IPS-15b (cell line): ENCODE results near the gene MARF1.
"Not testable (repeated sequence)": the region's sequence is repeated elsewhere in the genome, so short reads cannot be mapped to it uniquely, and the experiment has no call there.

Source experiments
- H3K27me3 ChIP-seq: one replicate; pipeline ENCODE4 v1.6.1; 2013; ENCODE audit warnings: low read length; ENCODE audit not compliant: control insufficient read depth, insufficient read depth
- H3K36me3 ChIP-seq: one replicate; pipeline ENCODE4 v1.6.1; 2013; ENCODE audit warnings: low read length; ENCODE audit not compliant: control insufficient read depth, insufficient read depth
- H3K4me1 ChIP-seq: one replicate; pipeline ENCODE4 v1.6.1; 2013; ENCODE audit warnings: mild to moderate bottlenecking, low read length; ENCODE audit not compliant: control insufficient read depth, insufficient read depth
- H3K4me3 ChIP-seq: one replicate; pipeline ENCODE4 v1.5.1; 2013; ENCODE audit warnings: low read depth, low read length
- H3K9ac ChIP-seq: one replicate; pipeline ENCODE4 v1.6.1; 2013; ENCODE audit warnings: low read depth, mild to moderate bottlenecking, low read length
- H3K9me3 ChIP-seq: one replicate; pipeline ENCODE4 v1.6.1; 2013; ENCODE audit warnings: mild to moderate bottlenecking, low read length; ENCODE audit not compliant: control insufficient read depth, insufficient read depth

MARF1 gene

GRCh38 chr16:15650698-15651171, 7.8 kb upstream of the MARF1 start:
- Histone ChIP-seq H3K27me3 (no peaks in the 10 kb centered on the region), H3K9ac (peak overlapping the region; percentile 60), H3K9me3 (no peaks in the 10 kb centered on the region), H3K4me1 (peaks cover 2% of the 10 kb centered on the region), H3K36me3 (no peaks in the 10 kb centered on the region), H3K4me3 (peak overlapping the region; percentile 97)

- peaks cover 2% of the 10 kb centered on the region for H3K4me1 ChIP-seq
- no peaks in the 10 kb centered on the region for H3K27me3 ChIP-seq
- H3K36me3 ChIP-seq: no peaks in the 10 kb centered on the region
- H3K9ac ChIP-seq: peak within 1 kb of the TSS; percentile 60
- peak within 1 kb of the TSS; percentile 97 for H3K4me3 ChIP-seq
- no peaks in the 10 kb centered on the region for H3K9me3 ChIP-seq
Measured at GRCh38 chr16:15650019-15650697, 7.2 kb upstream of the MARF1 start, which contains the start of gene NDE1. Gene NDE1, plus strand, starts transcription at chr16:15650245. Its CDS starts 14,534 bp downstream, at chr16:15664779.

GRCh38 chr16:15649727-15650018, 6.7 kb upstream of the MARF1 start:
- Histone ChIP-seq H3K9me3 (no peaks in the 10 kb centered on the region), H3K9ac (no peak overlapping the region), H3K27me3 (no peaks in the 10 kb centered on the region), H3K36me3 (no peaks in the 10 kb centered on the region), H3K4me1 (peaks cover 2% of the 10 kb centered on the region), H3K4me3 (peak overlapping the region; percentile 65)

- peak overlapping the region; percentile 65 for H3K4me3 ChIP-seq
- H3K9ac ChIP-seq, H3K9me3 ChIP-seq, H3K27me3 ChIP-seq, H3K36me3 ChIP-seq, H3K4me1 ChIP-seq: not testable (repeated sequence)
Measured at GRCh38 chr16:15649311-15649710, 6.4 kb upstream of the MARF1 start.

GRCh38 chr16:15648135-15648730, 5.3 kb upstream of the MARF1 start:
- peaks cover 6% of the 10 kb centered on the region for H3K4me1 ChIP-seq
- H3K36me3 ChIP-seq: no peaks in the 10 kb centered on the region
- no peak overlapping the region for H3K9ac ChIP-seq
- H3K4me3 ChIP-seq: no peak overlapping the region
- H3K9me3 ChIP-seq: no peaks in the 10 kb centered on the region
- H3K27me3 ChIP-seq: no peaks in the 10 kb centered on the region

GRCh38 chr16:15647294-15648014, 4.5 kb upstream of the MARF1 start:
- Histone ChIP-seq H3K9me3 (no peaks in the 10 kb centered on the region), H3K27me3 (no peaks in the 10 kb centered on the region), H3K4me1 (peaks cover 6% of the 10 kb centered on the region), H3K9ac (no peak overlapping the region), H3K36me3 (no peaks in the 10 kb centered on the region), H3K4me3 (no peak overlapping the region)

GRCh38 chr16:15646557-15647293, 3.8 kb upstream of the MARF1 start:
- H3K4me3 ChIP-seq, H3K36me3 ChIP-seq, H3K9me3 ChIP-seq, H3K4me1 ChIP-seq, H3K9ac ChIP-seq, H3K27me3 ChIP-seq: not testable (repeated sequence)

- not testable (repeated sequence) for H3K27me3 ChIP-seq, H3K36me3 ChIP-seq, H3K4me3 ChIP-seq, H3K9me3 ChIP-seq, H3K9ac ChIP-seq, H3K4me1 ChIP-seq
Measured at GRCh38 chr16:15644962-15645465, 2.1 kb upstream of the MARF1 start.

- Histone ChIP-seq H3K36me3 (no peaks in the 10 kb centered on the region), H3K27me3 (no peaks in the 10 kb centered on the region), H3K9me3 (no peaks in the 10 kb centered on the region), H3K9ac (peak overlapping the region; percentile 93), H3K4me3 (peak overlapping the region; percentile 92), H3K4me1 (peaks cover 8% of the 10 kb centered on the region)
Measured at GRCh38 chr16:15644267-15644961, 1.5 kb upstream of the MARF1 start.

GRCh38 chr16:15643946-15644250, 944 bp upstream of the MARF1 start:
- H3K36me3 ChIP-seq: peaks cover 5% of the 10 kb centered on the region
- peaks cover 8% of the 10 kb centered on the region for H3K4me1 ChIP-seq
- peak overlapping the region; percentile 92 for H3K4me3 ChIP-seq
- H3K27me3 ChIP-seq: no peaks in the 10 kb centered on the region
- no peaks in the 10 kb centered on the region for H3K9me3 ChIP-seq
- H3K9ac ChIP-seq: peak overlapping the region; percentile 93

- Histone ChIP-seq H3K27me3 (no peaks in the 10 kb centered on the region), H3K36me3 (peaks cover 9% of the 10 kb centered on the region), H3K9me3 (no peaks in the 10 kb centered on the region), H3K4me3 (peak overlapping the region; percentile 95), H3K9ac (peak overlapping the region; percentile 66), H3K4me1 (peaks cover 8% of the 10 kb centered on the region)
Measured at GRCh38 chr16:15642557-15643047, 352 bp downstream of the MARF1 start.
